ENCODE measurements around the gene NSUN6. TPM values are rescaled to one million over a fixed set of nuclear protein-coding genes. Genes with fewer than 3 reads are reported as not detected.

Gene NSUN6
- total RNA-seq, 1 donor from 2014 or later = 10.8 TPM

- Histone ChIP-seq H3K4me3 (ENCODE audit: low read depth, low read length) (peak overlapping the region; percentile 72), H3K27me3 (ENCODE audit: control insufficient read depth, insufficient read depth, low read length) (no peaks in the 10 kb centered on the region), H3K36me3 (ENCODE audit: control insufficient read depth, insufficient read depth, low read length) (no peaks in the 10 kb centered on the region)
- no peak for TF ChIP-seq CTCF (IDR thresholded peaks at IDR 0.05; ENCODE audit: insufficient read depth, low read length, severe bottlenecking)
- DNase-seq (ENCODE audit: low read depth) (peak; percentile 52), FAIRE-seq (no peak)
These were observed 7.1 kb upstream of the NSUN6 start for GRCh38 chr10:18658271-18659124.

GRCh38 chr10:18656724-18657123 is 5.3 kb upstream of the NSUN6 start:
- no peak for FAIRE-seq
- Histone ChIP-seq H3K27me3 (ENCODE audit: control insufficient read depth, insufficient read depth, low read length) (no peaks in the 10 kb centered on the region), H3K4me3 (ENCODE audit: low read depth, low read length) (no peak overlapping the region), H3K36me3 (ENCODE audit: control insufficient read depth, insufficient read depth, low read length) (no peaks in the 10 kb centered on the region)
- TF ChIP-seq CTCF (IDR thresholded peaks at IDR 0.05; ENCODE audit: insufficient read depth, low read length, severe bottlenecking) = no peak
- no peak for DNase-seq (ENCODE audit: low read depth)

GRCh38 chr10:18653112-18653511 is 1.7 kb upstream of the NSUN6 start:
- DNase-seq (ENCODE audit: low read depth) = no peak
- no peak for FAIRE-seq
- TF ChIP-seq CTCF (IDR thresholded peaks at IDR 0.05; ENCODE audit: insufficient read depth, low read length, severe bottlenecking) = no peak
- Histone ChIP-seq H3K4me3 (ENCODE audit: low read depth, low read length) (no peak overlapping the region), H3K36me3 (ENCODE audit: control insufficient read depth, insufficient read depth, low read length) (no peaks in the 10 kb centered on the region), H3K27me3 (ENCODE audit: control insufficient read depth, insufficient read depth, low read length) (no peaks in the 10 kb centered on the region)

GRCh38 chr10:18650404-18650997 is 886 bp downstream of the NSUN6 start:
- DNase-seq (ENCODE audit: low read depth) = peak; percentile 33
- Histone ChIP-seq H3K36me3 (ENCODE audit: control insufficient read depth, insufficient read depth, low read length) (no peaks in the 10 kb centered on the region), H3K27me3 (ENCODE audit: control insufficient read depth, insufficient read depth, low read length) (no peaks in the 10 kb centered on the region), H3K4me3 (ENCODE audit: low read depth, low read length) (peak overlapping the region; percentile 70)
- FAIRE-seq = no peak
- no peak for TF ChIP-seq CTCF (IDR thresholded peaks at IDR 0.05; ENCODE audit: insufficient read depth, low read length, severe bottlenecking)

GRCh38 chr10:18649364-18649959 is 1.9 kb downstream of the NSUN6 start:
- TF ChIP-seq CTCF (IDR thresholded peaks at IDR 0.05; ENCODE audit: insufficient read depth, low read length, severe bottlenecking) = no peak
- FAIRE-seq (no peak), DNase-seq (ENCODE audit: low read depth) (no peak)
- Histone ChIP-seq H3K4me3 (ENCODE audit: low read depth, low read length) (no peak overlapping the region), H3K27me3 (ENCODE audit: control insufficient read depth, insufficient read depth, low read length) (no peaks in the 10 kb centered on the region), H3K36me3 (ENCODE audit: control insufficient read depth, insufficient read depth, low read length) (no peaks in the 10 kb centered on the region)
